ENCODE data around the gene LAMB1. TPM values are rescaled to one million over a fixed set of nuclear protein-coding genes. Genes with fewer than 3 reads are reported as not detected.

Gene LAMB1
- total and polyA plus RNA-seq, 2 experiments from 2014 or later: 284 to 323 TPM

DNA sequence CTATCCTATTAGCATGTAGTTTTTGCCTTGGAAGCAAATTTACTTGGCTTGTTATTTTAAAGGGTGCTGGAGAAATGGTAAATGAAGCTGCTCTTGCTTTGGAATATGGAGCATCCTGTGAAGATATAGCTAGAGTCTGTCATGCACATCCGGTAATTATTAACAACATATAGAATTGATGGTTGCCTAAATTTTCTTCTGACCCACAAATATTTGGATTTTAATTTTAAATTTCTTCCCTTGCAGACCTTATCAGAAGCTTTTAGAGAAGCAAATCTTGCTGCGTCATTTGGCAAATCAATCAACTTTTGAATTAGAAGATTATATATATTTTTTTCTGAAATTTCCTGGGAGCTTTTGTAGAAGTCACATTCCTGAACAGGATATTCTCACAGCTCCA, 84.0 kb downstream of the LAMB1 start:
- Histone ChIP-seq H3K27ac (no peak overlapping the region), H2AFZ (no peak overlapping the region), H3K4me3 (no peak overlapping the region), H3K4me2 (no peak overlapping the region), H3K27me3 (no peaks in the 10 kb centered on the region), H3K4me1 (ENCODE audit: insufficient read depth) (no peaks in the 10 kb centered on the region), H3K36me3 (replicated peaks; ENCODE audit: insufficient read depth, low read depth) (no peaks in the 10 kb centered on the region), H3K9me2 (replicated peaks; ENCODE audit: insufficient read depth) (no peaks in the 10 kb centered on the region), H3K79me2 (peaks cover 7% of the 10 kb centered on the region), H4K20me1 (ENCODE audit: insufficient read depth, poor library complexity, severe bottlenecking) (no peaks in the 10 kb centered on the region), H3K9me3 (ENCODE audit: low read depth) (no peaks in the 10 kb centered on the region)
- TF ChIP-seq CTCF (IDR thresholded peaks at IDR 0.05; ENCODE audit: poor library complexity) (no peak), EZH2phosphoT487 (IDR thresholded peaks at IDR 0.05; ENCODE audit: low read depth, severe bottlenecking, unreplicated experiment) (no peak), EZH2 (IDR thresholded peaks at IDR 0.05; ENCODE audit: borderline replicate concordance) (no peak)
- no peak for DNase-seq (ENCODE audit: low spot score)
- WGBS (ENCODE audit: low lambda C conversion rate, missing lambda C conversion rate): 100% methylated on average over 2 of the region's 2 CpGs

GRCh38 chr7:107917763-107918651, 85.0 kb downstream of the LAMB1 start:
- Histone ChIP-seq H2AFZ (no peak overlapping the region), H3K27ac (no peak overlapping the region), H3K36me3 (replicated peaks; ENCODE audit: insufficient read depth, low read depth) (no peaks in the 10 kb centered on the region), H4K20me1 (ENCODE audit: insufficient read depth, poor library complexity, severe bottlenecking) (no peaks in the 10 kb centered on the region), H3K4me3 (no peak overlapping the region), H3K27me3 (no peaks in the 10 kb centered on the region), H3K9me2 (replicated peaks; ENCODE audit: insufficient read depth) (no peaks in the 10 kb centered on the region), H3K4me2 (no peak overlapping the region), H3K79me2 (peaks cover 11% of the 10 kb centered on the region), H3K9me3 (ENCODE audit: low read depth) (no peaks in the 10 kb centered on the region), H3K4me1 (ENCODE audit: insufficient read depth) (no peaks in the 10 kb centered on the region)
- DNase-seq (ENCODE audit: low spot score): no peak
- no peak for TF ChIP-seq EZH2phosphoT487 (IDR thresholded peaks at IDR 0.05; ENCODE audit: low read depth, severe bottlenecking, unreplicated experiment)
- TF ChIP-seq EZH2 (IDR thresholded peaks at IDR 0.05; ENCODE audit: borderline replicate concordance): no peak
- TF ChIP-seq CTCF (IDR thresholded peaks at IDR 0.05; ENCODE audit: poor library complexity): no peak
- WGBS (ENCODE audit: low lambda C conversion rate, missing lambda C conversion rate): 99% methylated on average over 3 of the region's 3 CpGs

DNA sequence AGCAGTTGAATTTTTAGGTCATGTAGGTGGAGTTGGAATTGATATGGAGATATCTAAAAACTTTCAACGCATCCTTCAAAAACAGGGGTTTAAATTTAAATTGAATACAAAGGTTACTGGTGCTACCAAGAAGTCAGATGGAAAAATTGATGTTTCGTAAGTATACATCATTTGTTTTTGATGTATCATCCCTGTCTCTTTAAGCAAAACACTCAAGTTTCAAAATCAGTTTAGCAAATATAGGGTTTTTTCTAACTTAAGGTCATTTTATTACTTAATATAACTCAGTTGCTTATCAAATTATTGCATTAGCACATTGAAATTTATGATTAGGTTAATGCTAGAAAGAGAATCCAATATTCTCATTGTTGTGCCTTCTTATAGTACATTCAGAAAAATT, 87.4 kb downstream of the LAMB1 start:
- H2AFZ ChIP-seq: no peak overlapping the region
- no peak for DNase-seq (ENCODE audit: low spot score)
- H3K4me1 ChIP-seq (ENCODE audit: insufficient read depth): no peaks in the 10 kb centered on the region
- H3K27me3 ChIP-seq: no peaks in the 10 kb centered on the region
- no peaks in the 10 kb centered on the region for H3K36me3 ChIP-seq (replicated peaks; ENCODE audit: insufficient read depth, low read depth)
- no peaks in the 10 kb centered on the region for H4K20me1 ChIP-seq (ENCODE audit: insufficient read depth, poor library complexity, severe bottlenecking)
- no peaks in the 10 kb centered on the region for H3K9me3 ChIP-seq (ENCODE audit: low read depth)
- TF ChIP-seq EZH2 (IDR thresholded peaks at IDR 0.05; ENCODE audit: borderline replicate concordance): no peak
- TF ChIP-seq EZH2phosphoT487 (IDR thresholded peaks at IDR 0.05; ENCODE audit: low read depth, severe bottlenecking, unreplicated experiment): no peak
- TF ChIP-seq CTCF (IDR thresholded peaks at IDR 0.05; ENCODE audit: poor library complexity): no peak
- WGBS (ENCODE audit: low lambda C conversion rate, missing lambda C conversion rate): 100% methylated on average over 2 of the region's 2 CpGs
- no peak overlapping the region for H3K4me3 ChIP-seq
- no peak overlapping the region for H3K4me2 ChIP-seq
- no peak overlapping the region for H3K27ac ChIP-seq
- peaks cover 28% of the 10 kb centered on the region for H3K79me2 ChIP-seq
- H3K9me2 ChIP-seq (replicated peaks; ENCODE audit: insufficient read depth): no peaks in the 10 kb centered on the region
